WTC11 (cell line): Measurements from ENCODE around the gene VEPH1. TPM values are rescaled to one million over a fixed set of nuclear protein-coding genes. Genes with fewer than 3 reads are reported as not detected.

Source experiments
- ATAC-seq: fragments of 200-7000 bp; cut with Tn5 transposase; 2 replicates; pipeline ENCODE4 v1.10.0; 2021; ENCODE audit warnings: mild to moderate bottlenecking, moderate library complexity
- CTCF ChIA-PET: fragments of 300-600 bp; sonication (Branson Sonifier 250); formaldehyde crosslinking; loops from one replicate; lab custom pipeline; 2021; ENCODE audit warnings: antibody characterized with exemption; lab: Charles Lee
- POLR2A ChIA-PET: fragments of 350-600 bp; sonication (Branson Sonifier 250); formaldehyde crosslinking; loops from one replicate; lab custom pipeline; 2021; ENCODE audit warnings: antibody characterized with exemption; lab: Charles Lee
- DNase-seq: peaks from one replicate; pipeline ENCODE4 v3.0.0; 2021; ENCODE audit warnings: low spot score
- H3K27ac Mint-ChIP-seq: 2 replicates; pipeline ENCODE4 v1.8.0; 2021; ENCODE audit warnings: mixed read lengths
- H3K27me3 Mint-ChIP-seq: 2 replicates; pipeline ENCODE4 v1.8.0; 2021; ENCODE audit warnings: low read depth, mild to moderate bottlenecking, moderate library complexity, mixed read lengths
- H3K36me3 Mint-ChIP-seq: 2 replicates; pipeline ENCODE4 v1.8.0; 2021; ENCODE audit warnings: mixed read lengths
- H3K4me1 Mint-ChIP-seq: 2 replicates; pipeline ENCODE4 v1.8.0; 2022; ENCODE audit warnings: mixed read lengths
- H3K4me3 Mint-ChIP-seq: 2 replicates; pipeline ENCODE4 v1.8.0; 2021; ENCODE audit warnings: mild to moderate bottlenecking, moderate library complexity, mixed read lengths
- H3K9me3 Mint-ChIP-seq: 2 replicates; pipeline ENCODE4 v1.8.0; 2021; ENCODE audit warnings: mixed read lengths
- CBFB ChIP-seq: sonication (generic); formaldehyde crosslinking; IDR thresholded peaks from 2 replicates; pipeline ENCODE4 v1.8.1; 2022; ENCODE audit warnings: mild to moderate bottlenecking, low read depth, missing genetic modification reagents
- CTCF ChIP-seq: fragments of 200-600 bp; IDR thresholded peaks from 2 replicates; pipeline ENCODE4 v1.8.0; 2022; ENCODE audit warnings: antibody characterized with exemption
- ERG ChIP-seq: fragments of 250-450 bp; sonication (Bioruptor Pico); IDR thresholded peaks from 2 replicates; pipeline ENCODE4 v1.8.0; 2021; ENCODE audit warnings: mild to moderate bottlenecking
- FOXJ3 ChIP-seq: sonication (generic); formaldehyde crosslinking; IDR thresholded peaks from 2 replicates; pipeline ENCODE4 v1.9.0; 2021; ENCODE audit warnings: missing genetic modification reagents, mild to moderate bottlenecking, borderline replicate concordance
- FOXP1 ChIP-seq: sonication (generic); formaldehyde crosslinking; IDR thresholded peaks from 2 replicates; pipeline ENCODE4 v1.8.0; 2022; ENCODE audit warnings: missing genetic modification reagents, mild to moderate bottlenecking, moderate library complexity, borderline replicate concordance
- MLX ChIP-seq: sonication (generic); formaldehyde crosslinking; IDR thresholded peaks from 2 replicates; pipeline ENCODE4 v1.8.1; 2023; ENCODE audit warnings: mild to moderate bottlenecking, missing genetic modification reagents, moderate library complexity
- MXD4 ChIP-seq: fragments of 250-450 bp; sonication (Bioruptor Pico); IDR thresholded peaks from 2 replicates; pipeline ENCODE4 v1.8.0; 2021; ENCODE audit warnings: mild to moderate bottlenecking, moderate library complexity, borderline replicate concordance
- NFYB ChIP-seq: sonication (generic); formaldehyde crosslinking; conservative IDR thresholded peaks from 2 replicates; pipeline ENCODE4 v1.8.0; 2022; ENCODE audit warnings: low read depth, missing genetic modification reagents
- NR1H2 ChIP-seq: sonication (generic); formaldehyde crosslinking; IDR thresholded peaks from 2 replicates; pipeline ENCODE4 v1.9.0; 2021; ENCODE audit warnings: mild to moderate bottlenecking, moderate library complexity, missing genetic modification reagents
- NR3C1 ChIP-seq: sonication (generic); formaldehyde crosslinking; conservative IDR thresholded peaks from 2 replicates; pipeline ENCODE4 v1.8.1; 2023; ENCODE audit warnings: low read depth, mild to moderate bottlenecking, missing genetic modification reagents
- RORB ChIP-seq: fragments of 250-450 bp; sonication (Bioruptor Pico); IDR thresholded peaks from 2 replicates; pipeline ENCODE4 v1.9.0; 2021; ENCODE audit warnings: mild to moderate bottlenecking
- SMAD4 ChIP-seq: sonication (generic); formaldehyde crosslinking; IDR thresholded peaks from 2 replicates; pipeline ENCODE4 v1.8.0; 2022; ENCODE audit warnings: mild to moderate bottlenecking, missing genetic modification reagents
- ZNF423 ChIP-seq: fragments of 250-450 bp; sonication (Bioruptor Pico); IDR thresholded peaks from 2 replicates; pipeline ENCODE4 v2.1.2; 2022; ENCODE audit warnings: mild to moderate bottlenecking, moderate library complexity
- total RNA-seq: library from RNA; stranded (reverse); gene quantifications from 3 replicates; pipeline ENCODE4 v1.2.3, GENCODE V29; 2021
- TF ChIP-seq, protein P1 (sequence below): sonication (generic); formaldehyde crosslinking; IDR thresholded peaks from 2 replicates; pipeline ENCODE4 v1.8.1; 2023; ENCODE audit warnings: mild to moderate bottlenecking, missing genetic modification reagents, borderline replicate concordance
- TF ChIP-seq, protein P2 (sequence below): fragments of 250-450 bp; sonication (Bioruptor Pico); conservative IDR thresholded peaks from 2 replicates; pipeline ENCODE4 v1.9.0; 2021; ENCODE audit warnings: mild to moderate bottlenecking
- TF ChIP-seq, protein P3 (sequence below): sonication (generic); formaldehyde crosslinking; IDR thresholded peaks from 2 replicates; pipeline ENCODE4 v1.8.0; 2023; ENCODE audit warnings: missing genetic modification reagents
- TF ChIP-seq, protein P4 (sequence below): sonication (generic); formaldehyde crosslinking; IDR thresholded peaks from 2 replicates; pipeline ENCODE4 v1.8.0; 2023; ENCODE audit warnings: mild to moderate bottlenecking, missing genetic modification reagents
- TF ChIP-seq, protein P5 (sequence below): sonication (generic); formaldehyde crosslinking; IDR thresholded peaks from 2 replicates; pipeline ENCODE4 v1.8.0; 2022; ENCODE audit warnings: mild to moderate bottlenecking, missing genetic modification reagents

Gene VEPH1
- total RNA-seq, 1 experiment from 2014 or later, result 10.8 TPM

- Mint-ChIP-seq H3K27me3 (no peaks in the 10 kb centered on the region), H3K4me3 (no peak overlapping the region), H3K4me1 (no peaks in the 10 kb centered on the region), H3K9me3 (no peaks in the 10 kb centered on the region), H3K36me3 (no peaks in the 10 kb centered on the region), H3K27ac (no peak overlapping the region)
- CTCF ChIA-PET, result interaction anchor here (1.4 kb wide), 1 partner anchor 34 kb away, joined by 3 read pairs; no protein-coding TSS in a partner anchor
- DNase-seq (no peak), ATAC-seq (no peak)
- POLR2A ChIA-PET, result no interaction called here
- TF ChIP-seq CBFB (CRISPR knock-in tag), result no peak
- TF ChIP-seq, protein P1, sequence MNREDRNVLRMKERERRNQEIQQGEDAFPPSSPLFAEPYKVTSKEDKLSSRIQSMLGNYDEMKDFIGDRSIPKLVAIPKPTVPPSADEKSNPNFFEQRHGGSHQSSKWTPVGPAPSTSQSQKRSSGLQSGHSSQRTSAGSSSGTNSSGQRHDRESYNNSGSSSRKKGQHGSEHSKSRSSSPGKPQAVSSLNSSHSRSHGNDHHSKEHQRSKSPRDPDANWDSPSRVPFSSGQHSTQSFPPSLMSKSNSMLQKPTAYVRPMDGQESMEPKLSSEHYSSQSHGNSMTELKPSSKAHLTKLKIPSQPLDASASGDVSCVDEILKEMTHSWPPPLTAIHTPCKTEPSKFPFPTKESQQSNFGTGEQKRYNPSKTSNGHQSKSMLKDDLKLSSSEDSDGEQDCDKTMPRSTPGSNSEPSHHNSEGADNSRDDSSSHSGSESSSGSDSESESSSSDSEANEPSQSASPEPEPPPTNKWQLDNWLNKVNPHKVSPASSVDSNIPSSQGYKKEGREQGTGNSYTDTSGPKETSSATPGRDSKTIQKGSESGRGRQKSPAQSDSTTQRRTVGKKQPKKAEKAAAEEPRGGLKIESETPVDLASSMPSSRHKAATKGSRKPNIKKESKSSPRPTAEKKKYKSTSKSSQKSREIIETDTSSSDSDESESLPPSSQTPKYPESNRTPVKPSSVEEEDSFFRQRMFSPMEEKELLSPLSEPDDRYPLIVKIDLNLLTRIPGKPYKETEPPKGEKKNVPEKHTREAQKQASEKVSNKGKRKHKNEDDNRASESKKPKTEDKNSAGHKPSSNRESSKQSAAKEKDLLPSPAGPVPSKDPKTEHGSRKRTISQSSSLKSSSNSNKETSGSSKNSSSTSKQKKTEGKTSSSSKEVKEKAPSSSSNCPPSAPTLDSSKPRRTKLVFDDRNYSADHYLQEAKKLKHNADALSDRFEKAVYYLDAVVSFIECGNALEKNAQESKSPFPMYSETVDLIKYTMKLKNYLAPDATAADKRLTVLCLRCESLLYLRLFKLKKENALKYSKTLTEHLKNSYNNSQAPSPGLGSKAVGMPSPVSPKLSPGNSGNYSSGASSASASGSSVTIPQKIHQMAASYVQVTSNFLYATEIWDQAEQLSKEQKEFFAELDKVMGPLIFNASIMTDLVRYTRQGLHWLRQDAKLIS (CRISPR knock-in tag), result no peak
- no peak for TF ChIP-seq ZNF423 (CRISPR knock-in tag)
- TF ChIP-seq NR3C1, result no peak
- TF ChIP-seq, protein P2, sequence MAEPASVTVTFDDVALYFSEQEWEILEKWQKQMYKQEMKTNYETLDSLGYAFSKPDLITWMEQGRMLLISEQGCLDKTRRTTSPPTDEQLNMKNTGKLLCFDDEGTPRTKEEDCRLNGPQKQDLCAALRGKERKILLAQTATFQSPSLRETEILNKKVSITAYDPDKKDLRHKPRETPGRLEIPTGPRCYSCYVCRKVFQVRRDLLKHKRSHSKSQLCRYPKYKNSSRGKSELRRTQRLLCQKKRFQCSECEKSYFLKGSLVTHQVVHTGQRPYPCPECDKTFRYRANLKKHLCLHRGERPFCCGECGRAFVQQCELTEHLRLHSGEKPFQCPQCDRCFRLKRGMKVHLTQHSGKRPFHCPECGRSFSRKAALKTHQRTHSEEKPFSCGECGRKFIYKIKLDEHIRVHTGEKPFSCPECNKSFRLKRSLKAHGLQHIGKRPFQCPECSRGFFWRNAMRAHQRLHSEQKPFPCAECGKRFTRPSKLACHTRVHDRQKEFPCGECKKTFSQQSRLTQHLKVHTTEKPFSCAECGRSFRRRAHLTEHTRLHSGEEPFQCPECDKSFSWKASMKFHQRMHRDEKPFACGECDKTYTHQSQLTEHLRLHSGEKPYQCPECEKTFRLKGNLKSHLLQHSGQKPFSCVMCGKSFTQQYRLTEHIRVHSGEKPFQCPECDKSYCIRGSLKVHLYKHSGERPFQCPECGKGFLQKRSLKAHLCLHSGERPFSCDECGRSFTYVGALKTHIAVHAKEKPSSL (CRISPR knock-in tag), result no peak
- TF ChIP-seq, protein P3, sequence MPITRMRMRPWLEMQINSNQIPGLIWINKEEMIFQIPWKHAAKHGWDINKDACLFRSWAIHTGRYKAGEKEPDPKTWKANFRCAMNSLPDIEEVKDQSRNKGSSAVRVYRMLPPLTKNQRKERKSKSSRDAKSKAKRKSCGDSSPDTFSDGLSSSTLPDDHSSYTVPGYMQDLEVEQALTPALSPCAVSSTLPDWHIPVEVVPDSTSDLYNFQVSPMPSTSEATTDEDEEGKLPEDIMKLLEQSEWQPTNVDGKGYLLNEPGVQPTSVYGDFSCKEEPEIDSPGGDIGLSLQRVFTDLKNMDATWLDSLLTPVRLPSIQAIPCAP (CRISPR knock-in tag), result no peak
These were observed 190.0 kb downstream of the VEPH1 start for GRCh38 chr3:157313186-157313585.

DNA sequence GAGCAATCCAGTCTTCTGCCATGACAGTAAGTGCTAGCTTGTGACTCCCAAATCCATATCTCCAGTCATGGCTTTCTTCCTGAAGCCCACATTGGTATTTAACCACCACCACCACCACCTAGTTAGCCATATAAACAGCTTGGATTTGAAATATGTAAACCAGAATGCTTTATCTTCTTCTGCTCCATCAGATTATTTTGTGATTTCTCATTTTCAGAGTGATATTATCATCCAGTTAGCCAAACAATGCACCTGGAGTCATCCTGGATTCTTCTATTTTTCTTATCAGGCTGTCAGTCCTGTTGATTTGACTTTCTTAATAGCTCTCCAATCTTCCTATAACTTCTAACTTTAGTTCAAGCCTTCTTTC is 190.9 kb downstream of the VEPH1 start:
- H3K36me3 Mint-ChIP-seq, result no peaks in the 10 kb centered on the region
- TF ChIP-seq NFYB (CRISPR knock-in tag) (no peak), RORB (no peak), CBFB (CRISPR knock-in tag) (no peak), CTCF (no peak), MXD4 (CRISPR knock-in tag) (no peak), MLX (no peak), NR1H2 (CRISPR knock-in tag) (no peak), ERG (CRISPR knock-in tag) (no peak), FOXP1 (no peak), SMAD4 (CRISPR knock-in tag) (no peak), FOXJ3 (no peak), NR3C1 (no peak)
- TF ChIP-seq, protein P4, sequence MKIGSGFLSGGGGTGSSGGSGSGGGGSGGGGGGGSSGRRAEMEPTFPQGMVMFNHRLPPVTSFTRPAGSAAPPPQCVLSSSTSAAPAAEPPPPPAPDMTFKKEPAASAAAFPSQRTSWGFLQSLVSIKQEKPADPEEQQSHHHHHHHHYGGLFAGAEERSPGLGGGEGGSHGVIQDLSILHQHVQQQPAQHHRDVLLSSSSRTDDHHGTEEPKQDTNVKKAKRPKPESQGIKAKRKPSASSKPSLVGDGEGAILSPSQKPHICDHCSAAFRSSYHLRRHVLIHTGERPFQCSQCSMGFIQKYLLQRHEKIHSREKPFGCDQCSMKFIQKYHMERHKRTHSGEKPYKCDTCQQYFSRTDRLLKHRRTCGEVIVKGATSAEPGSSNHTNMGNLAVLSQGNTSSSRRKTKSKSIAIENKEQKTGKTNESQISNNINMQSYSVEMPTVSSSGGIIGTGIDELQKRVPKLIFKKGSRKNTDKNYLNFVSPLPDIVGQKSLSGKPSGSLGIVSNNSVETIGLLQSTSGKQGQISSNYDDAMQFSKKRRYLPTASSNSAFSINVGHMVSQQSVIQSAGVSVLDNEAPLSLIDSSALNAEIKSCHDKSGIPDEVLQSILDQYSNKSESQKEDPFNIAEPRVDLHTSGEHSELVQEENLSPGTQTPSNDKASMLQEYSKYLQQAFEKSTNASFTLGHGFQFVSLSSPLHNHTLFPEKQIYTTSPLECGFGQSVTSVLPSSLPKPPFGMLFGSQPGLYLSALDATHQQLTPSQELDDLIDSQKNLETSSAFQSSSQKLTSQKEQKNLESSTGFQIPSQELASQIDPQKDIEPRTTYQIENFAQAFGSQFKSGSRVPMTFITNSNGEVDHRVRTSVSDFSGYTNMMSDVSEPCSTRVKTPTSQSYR, result no peak
- TF ChIP-seq, protein P5, sequence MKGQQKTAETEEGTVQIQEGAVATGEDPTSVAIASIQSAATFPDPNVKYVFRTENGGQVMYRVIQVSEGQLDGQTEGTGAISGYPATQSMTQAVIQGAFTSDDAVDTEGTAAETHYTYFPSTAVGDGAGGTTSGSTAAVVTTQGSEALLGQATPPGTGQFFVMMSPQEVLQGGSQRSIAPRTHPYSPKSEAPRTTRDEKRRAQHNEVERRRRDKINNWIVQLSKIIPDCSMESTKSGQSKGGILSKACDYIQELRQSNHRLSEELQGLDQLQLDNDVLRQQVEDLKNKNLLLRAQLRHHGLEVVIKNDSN (CRISPR knock-in tag), result no peak
- DNase-seq (no peak), ATAC-seq (no peak)
- CTCF ChIA-PET, result interaction anchor here (1.4 kb wide), 1 partner anchor 35 kb away, joined by 3 read pairs; no protein-coding TSS in a partner anchor
- no peaks in the 10 kb centered on the region for H3K9me3 Mint-ChIP-seq
- no peaks in the 10 kb centered on the region for H3K27me3 Mint-ChIP-seq
- POLR2A ChIA-PET, result interaction anchor here (0.5 kb wide), 1 partner anchor 70 kb away, joined by 3 read pairs; no protein-coding TSS in a partner anchor
- no peak overlapping the region for H3K27ac Mint-ChIP-seq
- H3K4me1 Mint-ChIP-seq, result no peaks in the 10 kb centered on the region
- H3K4me3 Mint-ChIP-seq, result no peak overlapping the region
